Measurements from ENCODE around the gene SLC25A53. TPM values are rescaled to one million over a fixed set of nuclear protein-coding genes. Genes with fewer than 3 reads are reported as not detected.

Gene SLC25A53
- total and polyA plus RNA-seq, 2 of the 4 experiments (the other 2 are of a cell fraction): 3.7 to 5.9 TPM

DNA sequence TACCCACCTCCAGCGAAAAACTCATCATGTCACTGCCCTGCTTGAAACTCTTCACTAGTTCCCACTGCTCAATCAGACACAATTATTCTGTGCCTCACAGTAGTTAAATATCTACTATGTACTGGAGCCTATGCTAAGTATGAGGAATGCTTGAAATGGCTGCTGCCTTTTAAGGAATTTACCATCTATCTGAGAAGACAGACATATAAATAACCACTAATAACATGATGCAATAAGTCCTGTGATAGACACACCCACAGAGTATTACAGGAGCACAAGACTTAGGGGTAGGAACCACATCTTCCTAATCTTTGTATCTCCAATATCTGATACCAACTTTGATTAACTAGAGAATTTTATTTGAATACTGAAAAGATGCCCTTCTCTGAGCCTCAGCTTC, 21.1 kb downstream of the SLC25A53 start:
- H2BK120ac ChIP-seq (ENCODE audit: low read depth, low read length): no peak overlapping the region
- H2AK9ac ChIP-seq (replicated peaks; ENCODE audit: low read depth, low read length, poor library complexity): peak overlapping the region; percentile 5
- H3K14ac ChIP-seq (replicated peaks; ENCODE audit: low read depth, low read length): no peak overlapping the region
- H3K9me3 ChIP-seq (ENCODE audit: control insufficient read depth, insufficient read depth, low read length): no peaks in the 10 kb centered on the region
- H4K91ac ChIP-seq (ENCODE audit: insufficient read depth, low read depth, low read length): peak overlapping the region; percentile 68
- in situ Hi-C loops (cut with MboI; ENCODE audit: low sequenced_read_pairs): loop anchor here (25.0 kb wide), 2 partner anchors 448 to 598 kb away; partner anchors contain the start of gene MORF4L2
- peak overlapping the region; percentile 31 to 65 for H4K8ac ChIP-seq (ENCODE audit: low read depth in 2 of 2, low read length in 2 of 2)
- no peak overlapping the region for H3K56ac ChIP-seq (ENCODE audit: extremely low read depth, insufficient read depth, low read length)
- H4K20me1 ChIP-seq (ENCODE audit: insufficient read depth, low read length): no peaks in the 10 kb centered on the region
- no peak overlapping the region for H3K9ac ChIP-seq (ENCODE audit: low read depth, low read length)
- ATAC-seq (ENCODE audit: low read depth) (peak; percentile 19), DNase-seq (no peak)
- TF ChIP-seq CEBPB (IDR thresholded peaks at IDR 0.05; ENCODE audit: low read depth, low read length): peak; percentile 58
- TF ChIP-seq SMC3 (IDR thresholded peaks at IDR 0.05; ENCODE audit: low read depth, low read length): no peak
- H2BK5ac ChIP-seq (ENCODE audit: low read depth, low read length, poor library complexity, severe bottlenecking): no peak overlapping the region
- H2BK15ac ChIP-seq (ENCODE audit: low read depth, low read length): peak overlapping the region; percentile 71; the same call in 2 of the 3 replicates
- intact Hi-C loops (cut with micrococcal nuclease): loop anchor here (1.0 to 5.0 kb wide), 5 partner anchors 23 to 602 kb away; partner anchors contain the start of genes MORF4L2 and ZCCHC18
- H3K27ac ChIP-seq (ENCODE audit: insufficient read depth, low read length): no peak overlapping the region
- H2AFZ ChIP-seq (replicated peaks; ENCODE audit: low read length, poor library complexity): no peak overlapping the region
- no peak overlapping the region for H3K18ac ChIP-seq (ENCODE audit: low read depth, low read length)
- no TSS peak for BruUV-seq (replicated peaks)
- H3K79me1 ChIP-seq (ENCODE audit: low read depth in 1 of 2, low read length in 2 of 2): 0 out of 4 replicates have a peak, but pooled peaks cover 0 to 11% of the 10 kb centered on the region in 2 experiments
- H3K4me2 ChIP-seq (ENCODE audit: low read depth, low read length): no peak overlapping the region
- no peak overlapping the region for H3K23ac ChIP-seq (ENCODE audit: low read depth, low read length)
- H2AK5ac ChIP-seq (ENCODE audit: low read depth, low read length): peak overlapping the region; percentile 51; the same call in 1 of the 2 replicates
- no peaks in the 10 kb centered on the region for H3K36me3 ChIP-seq (ENCODE audit: control insufficient read depth, insufficient read depth, low read length)
- H3K9me1 ChIP-seq (ENCODE audit: insufficient read depth, low read length): 0 out of 2 replicates have a peak, but pooled peaks cover 4% of the 10 kb centered on the region
- H3K27me3 ChIP-seq (ENCODE audit: control insufficient read depth, insufficient read depth, low read length): peaks cover 2% of the 10 kb centered on the region; the same call in 1 of the 2 replicates
- H2BK20ac ChIP-seq (ENCODE audit: low read depth, low read length): no peak overlapping the region
- no peak overlapping the region for H3K4me3 ChIP-seq (ENCODE audit: insufficient read depth, low read depth, low read length)
- ChIA-PET CTCF (no interaction called here), POLR2A (ENCODE audit: unreplicated experiment) (no interaction called here)
- WGBS, 2 experiments (ENCODE audit: extremely low coverage in 2 of 2, insufficient read length in 1 of 2): no CpG with 5 or more reads among the region's 1 CpG
- peak overlapping the region; percentile 68; the same call in 1 of the 2 replicates for H4K5ac ChIP-seq (ENCODE audit: low read depth, low read length)
- H3K4ac ChIP-seq (ENCODE audit: low read depth, low read length): peak overlapping the region; percentile 51; the same call in 1 of the 2 replicates
- dilution Hi-C loops (cut with HindIII; ENCODE audit: low sequenced_read_pairs, unreplicated experiment): no loop called here
- H3K4me1 ChIP-seq (ENCODE audit: control insufficient read depth, insufficient read depth, low read length): peaks cover 2% of the 10 kb centered on the region; the same call in 1 of the 2 replicates

All from IMR-90 (cell line).